NCI-H2029 treated with DMSO at 0.1 percent for 48 hours (cell line): ENCODE results near the gene DUSP3.
A peak's percentile ranks its signal among the peaks of the same experiment; 100 is the strongest.

ENCODE experiments used
- DNase-seq: peaks from one replicate; lab custom pipeline; 2025; lab: John Stamatoyannopoulos, UW

DUSP3 gene

GRCh38 chr17:43768943-43769342 lies 9.8 kb downstream of the DUSP3 start:
- DNase-seq, result no peak

- no peak for DNase-seq
Measured at GRCh38 chr17:43768382-43768781, 10.4 kb downstream of the DUSP3 start.

- DNase-seq, result no peak
Measured at GRCh38 chr17:43767713-43768059, 11.1 kb downstream of the DUSP3 start.

- DNase-seq, result no peak
Measured at GRCh38 chr17:43767053-43767712, 11.6 kb downstream of the DUSP3 start.

- DNase-seq, result no peak
Measured at GRCh38 chr17:43766413-43767052, 12.2 kb downstream of the DUSP3 start.

GRCh38 chr17:43760254-43760852 lies 18.4 kb downstream of the DUSP3 start:
- peak; percentile 67 for DNase-seq

- DNase-seq, result no peak
Measured at GRCh38 chr17:43759836-43760235, 18.9 kb downstream of the DUSP3 start.

- no peak for DNase-seq
Measured at GRCh38 chr17:43758497-43759174, 20.1 kb downstream of the DUSP3 start, which contains the start of gene SOST. TSS of gene SOST (minus strand) at chr17:43758791. CDS start at chr17:43758741, 50 bp downstream.

- no peak for DNase-seq
Measured at GRCh38 chr17:43758086-43758485, 20.7 kb downstream of the DUSP3 start.

GRCh38 chr17:43757171-43757660 lies 21.6 kb downstream of the DUSP3 start:
- no peak for DNase-seq

GRCh38 chr17:43756201-43756600 lies 22.6 kb downstream of the DUSP3 start:
- no peak for DNase-seq

GRCh38 chr17:43755389-43755875 lies 23.3 kb downstream of the DUSP3 start:
- no peak for DNase-seq

GRCh38 chr17:43754947-43755346 lies 23.8 kb downstream of the DUSP3 start:
- no peak for DNase-seq

- DNase-seq, result no peak
Measured at GRCh38 chr17:43753493-43754129, 25.2 kb downstream of the DUSP3 start.

GRCh38 chr17:43750153-43750552 lies 28.6 kb downstream of the DUSP3 start:
- no peak for DNase-seq

GRCh38 chr17:43745541-43745940 lies 33.2 kb downstream of the DUSP3 start:
- no peak for DNase-seq

GRCh38 chr17:43741636-43742035 lies 37.1 kb downstream of the DUSP3 start:
- DNase-seq, result no peak

GRCh38 chr17:43740541-43740940 lies 38.2 kb downstream of the DUSP3 start:
- DNase-seq, result no peak

- DNase-seq, result no peak
Measured at GRCh38 chr17:43737722-43738121, 41.1 kb downstream of the DUSP3 start.

GRCh38 chr17:43736389-43736788 lies 42.4 kb downstream of the DUSP3 start:
- no peak for DNase-seq

- DNase-seq, result no peak
Measured at GRCh38 chr17:43734376-43734775, 44.4 kb downstream of the DUSP3 start.

GRCh38 chr17:43733956-43734355 lies 44.8 kb downstream of the DUSP3 start:
- no peak for DNase-seq
